Endothelial cell of umbilical vein (primary cell): ENCODE data around the gene SDC3. TPM values are rescaled to one million over a fixed set of nuclear protein-coding genes. Genes with fewer than 3 reads are reported as not detected.

Experiments used
- BruUV-seq: library from RNA; stranded (reverse); fragments of 400-500 nt; replicated peaks from 2 replicates; lab custom pipeline; 2021; lab: Mats Ljungman, UMichigan
- CTCF ChIA-PET: fragments of 300-600, 350-600 bp; sonication (Branson Sonifier 250); formaldehyde crosslinking; loops from one replicate; lab custom pipeline; 2021; ENCODE audit warnings: antibody characterized with exemption, inconsistent platforms; lab: Charles Lee
- POLR2A ChIA-PET: fragments of 300-600, 350-600 bp; sonication (Branson Sonifier 250); formaldehyde crosslinking; loops from one replicate; lab custom pipeline; 2021; ENCODE audit warnings: antibody characterized with exemption, inconsistent platforms; lab: Charles Lee
- DNase-seq: peaks from one replicate; pipeline ENCODE4 v3.0.0-alpha.2; 2011; ENCODE audit warnings: low read depth, low spot score
- FAIRE-seq: peaks from 2 replicates; lab custom pipeline; 2011; peaks lifted over from hg19 to GRCh38; lab: Jason Lieb, UNC
- H2AFZ ChIP-seq: 2 replicates; pipeline ENCODE4 v1.6.0; 2012; ENCODE audit warnings: low read depth, low read length, control low read depth, inconsistent platforms
- H3K27ac ChIP-seq: 2 replicates; pipeline ENCODE4 v1.5.1; 2011; ENCODE audit warnings: low read depth, mild to moderate bottlenecking, control low read depth, low read length, moderate library complexity; ENCODE audit not compliant: insufficient read depth
- H3K27me3 ChIP-seq, 2 experiments: 2 replicates each; pipeline versions ENCODE4 v1.6.0 to v1.6.1; 2011; ENCODE audit warnings: low read length in 2 of 2, mixed read lengths in 1 of 2; ENCODE audit not compliant: control insufficient read depth in 2 of 2, insufficient read depth in 2 of 2
- H3K36me3 ChIP-seq, 2 experiments: 2 replicates in 1 of 2; 3 replicates in 1 of 2; pipeline ENCODE4 v1.5.1; 2011; ENCODE audit warnings: low read length in 2 of 2, mild to moderate bottlenecking in 1 of 2, moderate library complexity in 1 of 2; ENCODE audit not compliant: control insufficient read depth in 2 of 2, insufficient read depth in 2 of 2; ENCODE audit errors: extremely low read depth in 1 of 2
- H3K4me1 ChIP-seq: 3 replicates; pipeline ENCODE4 v1.5.1; 2011; ENCODE audit warnings: mild to moderate bottlenecking, low read length; ENCODE audit not compliant: control insufficient read depth, insufficient read depth; ENCODE audit errors: extremely low read depth
- H3K4me2 ChIP-seq: 2 replicates; pipeline ENCODE4 v1.6.1; 2011; ENCODE audit warnings: low read length, control low read depth, mixed read lengths; ENCODE audit not compliant: insufficient read depth
- H3K4me3 ChIP-seq, 3 experiments: fragments of 200-600 bp in 1 of 3; sonication (generic), shearing (Covaris generic) in 1 of 3; replicated peaks in 1 of 3; 2 replicates each; pipeline ENCODE4 v1.5.1; 2011 to 2016; ENCODE audit warnings: control low read depth in 3 of 3, low read length in 3 of 3, mild to moderate bottlenecking in 2 of 3, inconsistent platforms in 1 of 3, low read depth in 1 of 3, moderate library complexity in 1 of 3; ENCODE audit not compliant: insufficient read depth in 1 of 3
- H3K79me2 ChIP-seq: 2 replicates; pipeline ENCODE4 v1.6.0; 2012; ENCODE audit warnings: low read length, inconsistent platforms; ENCODE audit not compliant: control insufficient read depth, insufficient read depth
- H3K9ac ChIP-seq: replicated peaks from 2 replicates; pipeline ENCODE3; 2011; ENCODE audit warnings: low read length, control low read depth; ENCODE audit not compliant: insufficient read depth; ENCODE audit errors: extremely low read depth
- H3K9me1 ChIP-seq: replicated peaks from 3 replicates; pipeline ENCODE4 v1.6.0; 2011; ENCODE audit warnings: mild to moderate bottlenecking, low read length; ENCODE audit not compliant: control insufficient read depth, insufficient read depth; ENCODE audit errors: extremely low read depth
- H3K9me3 ChIP-seq: replicated peaks from 2 replicates; pipeline ENCODE4 v1.5.1; 2012; ENCODE audit warnings: low read length, inconsistent platforms; ENCODE audit not compliant: control insufficient read depth, insufficient read depth
- H4K20me1 ChIP-seq: replicated peaks from 2 replicates; pipeline ENCODE3; 2011; ENCODE audit warnings: mild to moderate bottlenecking, low read length; ENCODE audit not compliant: control insufficient read depth, insufficient read depth; ENCODE audit errors: extremely low read depth
- EZH2 ChIP-seq: IDR thresholded peaks from 2 replicates; pipeline ENCODE4 v1.6.1; 2012; ENCODE audit warnings: borderline replicate concordance, low read depth, mild to moderate bottlenecking, moderate library complexity, low read length, inconsistent platforms; ENCODE audit not compliant: severe bottlenecking
- FOS ChIP-seq: IDR thresholded peaks from 2 replicates; pipeline ENCODE4 v1.6.1; 2011; ENCODE audit warnings: mild to moderate bottlenecking, low read length, moderate library complexity, borderline replicate concordance; ENCODE audit not compliant: insufficient read depth
- GATA2 ChIP-seq: IDR thresholded peaks from 2 replicates; pipeline ENCODE4 v1.7.0; 2011; ENCODE audit warnings: low read depth, mild to moderate bottlenecking, moderate library complexity, mixed read lengths, low read length; ENCODE audit not compliant: insufficient read length, insufficient read depth
- JUN ChIP-seq: IDR thresholded peaks from 2 replicates; pipeline ENCODE4 v1.6.1; 2011; ENCODE audit warnings: borderline replicate concordance, low read depth; ENCODE audit not compliant: insufficient read length, insufficient read depth
- MYC ChIP-seq: IDR thresholded peaks from one replicate; pipeline ENCODE4 v1.6.1; 2011; ENCODE audit warnings: mild to moderate bottlenecking, low read depth, low read length
- POLR2A ChIP-seq: IDR thresholded peaks from 2 replicates; pipeline ENCODE4 v1.6.1; 2012; ENCODE audit warnings: low read depth, mild to moderate bottlenecking, control low read depth, low read length
- POLR2AphosphoS5 ChIP-seq: IDR thresholded peaks from 2 replicates; pipeline ENCODE4 v1.6.1; 2012; ENCODE audit warnings: low read depth, mild to moderate bottlenecking, control low read depth, low read length, moderate library complexity; ENCODE audit not compliant: insufficient read depth
- dilution Hi-C: fragments of 300-500 bp; cut with MboI; formaldehyde crosslinking; loops from one replicate; pipeline ENCODE4 v1.15.0; 2019; ENCODE audit warnings: low sequenced_read_pairs; ENCODE audit not compliant: extremely low pct_ligation_motif_present
- intact Hi-C: fragments of 100-400 bp; cut with micrococcal nuclease; formaldehyde crosslinking; loops from one replicate; pipeline ENCODE4 v1.10.0; 2022
- polyA plus RNA-seq, 4 experiments: library from polyadenylated mRNA; depleted of rRNA in 3 of 4; stranded (reverse) in 3 of 4; unstranded in 1 of 4; fragments of >200 nt; gene quantifications; 2 replicates each; pipeline versions ENCODE4 v1.2.1 to v1.2.3, GENCODE V29; 2011 to 2012; ENCODE audit warnings: missing spikeins in 1 of 4
- total RNA-seq: library from RNA; stranded (reverse); gene quantifications from 2 replicates; pipeline ENCODE4 v1.2.3, GENCODE V29; 2021
- TF ChIP-seq, protein P1 (sequence below), 2 donors: IDR thresholded peaks; 1 replicate in 1 of 2; 2 replicates in 1 of 2; pipeline ENCODE4 v1.5.1; 2011; ENCODE audit warnings: low read length in 2 of 2, mild to moderate bottlenecking in 2 of 2, moderate library complexity in 2 of 2, control low read depth in 1 of 2, inconsistent platforms in 1 of 2, low read depth in 1 of 2; ENCODE audit not compliant: insufficient read depth in 1 of 2; ENCODE audit errors: extremely low read depth in 1 of 2
- TF ChIP-seq, protein P2 (sequence below): IDR thresholded peaks from 2 replicates; pipeline ENCODE4 v1.6.1; 2011; ENCODE audit not compliant: insufficient read depth, insufficient read length

The SDC3 gene
- total and polyA plus RNA-seq, 2 donors (not counting 3 experiments of a cell fraction or from before 2014, with no cell fraction given) = 7.1 to 25.9 TPM

DNA sequence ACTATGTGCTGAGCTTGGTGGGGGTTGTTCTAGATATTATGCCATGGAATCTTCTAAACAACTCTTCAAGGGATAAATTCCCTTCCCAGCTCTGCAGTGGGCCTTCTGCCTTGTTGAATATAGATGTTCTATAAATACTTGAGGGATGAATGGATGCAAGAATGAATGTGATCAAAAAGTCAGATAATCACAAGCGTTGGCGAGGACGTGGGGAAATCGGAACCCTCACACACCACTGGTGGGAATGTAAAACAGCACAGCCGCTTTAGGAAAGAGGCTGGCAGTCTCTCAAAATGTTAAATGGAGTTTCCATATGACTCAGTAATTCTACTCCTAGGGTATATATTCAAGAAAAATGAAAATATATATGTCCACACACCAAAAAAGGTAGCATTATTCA is 19.0 kb downstream of the SDC3 start:
- TF ChIP-seq, protein P1, sequence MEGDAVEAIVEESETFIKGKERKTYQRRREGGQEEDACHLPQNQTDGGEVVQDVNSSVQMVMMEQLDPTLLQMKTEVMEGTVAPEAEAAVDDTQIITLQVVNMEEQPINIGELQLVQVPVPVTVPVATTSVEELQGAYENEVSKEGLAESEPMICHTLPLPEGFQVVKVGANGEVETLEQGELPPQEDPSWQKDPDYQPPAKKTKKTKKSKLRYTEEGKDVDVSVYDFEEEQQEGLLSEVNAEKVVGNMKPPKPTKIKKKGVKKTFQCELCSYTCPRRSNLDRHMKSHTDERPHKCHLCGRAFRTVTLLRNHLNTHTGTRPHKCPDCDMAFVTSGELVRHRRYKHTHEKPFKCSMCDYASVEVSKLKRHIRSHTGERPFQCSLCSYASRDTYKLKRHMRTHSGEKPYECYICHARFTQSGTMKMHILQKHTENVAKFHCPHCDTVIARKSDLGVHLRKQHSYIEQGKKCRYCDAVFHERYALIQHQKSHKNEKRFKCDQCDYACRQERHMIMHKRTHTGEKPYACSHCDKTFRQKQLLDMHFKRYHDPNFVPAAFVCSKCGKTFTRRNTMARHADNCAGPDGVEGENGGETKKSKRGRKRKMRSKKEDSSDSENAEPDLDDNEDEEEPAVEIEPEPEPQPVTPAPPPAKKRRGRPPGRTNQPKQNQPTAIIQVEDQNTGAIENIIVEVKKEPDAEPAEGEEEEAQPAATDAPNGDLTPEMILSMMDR (IDR thresholded peaks at IDR 0.05; ENCODE audit: extremely low read depth in 1 of 2, insufficient read depth in 1 of 2, low read depth in 1 of 2, low read length in 2 of 2) = no peak
- TF ChIP-seq EZH2 = no peak
- no peak for TF ChIP-seq POLR2A
- no peak for TF ChIP-seq GATA2
- TF ChIP-seq, protein P2, sequence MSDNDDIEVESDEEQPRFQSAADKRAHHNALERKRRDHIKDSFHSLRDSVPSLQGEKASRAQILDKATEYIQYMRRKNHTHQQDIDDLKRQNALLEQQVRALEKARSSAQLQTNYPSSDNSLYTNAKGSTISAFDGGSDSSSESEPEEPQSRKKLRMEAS = no peak
- no peak for TF ChIP-seq FOS
- no peak for TF ChIP-seq MYC
- no peak for TF ChIP-seq JUN
- TF ChIP-seq POLR2AphosphoS5 = no peak
- Histone ChIP-seq H3K79me2 (no peaks in the 10 kb centered on the region), H4K20me1 (no peaks in the 10 kb centered on the region), H3K36me3 (no peaks in the 10 kb centered on the region), H3K9ac (no peak overlapping the region), H3K4me3 (no peak overlapping the region), H3K4me2 (no peak overlapping the region), H3K27ac (no peak overlapping the region), H3K27me3 (no peaks in the 10 kb centered on the region), H3K9me3 (no peaks in the 10 kb centered on the region), H2AFZ (no peak overlapping the region), H3K4me1 (no peaks in the 10 kb centered on the region), H3K9me1 (no peaks in the 10 kb centered on the region)
- dilution Hi-C loops = no loop called here
- ChIA-PET POLR2A (no interaction called here), CTCF (no interaction called here)
- FAIRE-seq = no peak
- intact Hi-C loops = no loop called here
- no peak for DNase-seq
- BruUV-seq = no TSS peak
